GM18870 (cell line): ENCODE data around the gene SBK1.

Experiments used
- ATAC-seq: cut with Tn5 transposase; IDR thresholded peaks from one replicate; pipeline ENCODE4 v1.9.1; 2021; ENCODE audit warnings: moderate library complexity; ENCODE audit not compliant: unreplicated experiment

The SBK1 gene

DNA sequence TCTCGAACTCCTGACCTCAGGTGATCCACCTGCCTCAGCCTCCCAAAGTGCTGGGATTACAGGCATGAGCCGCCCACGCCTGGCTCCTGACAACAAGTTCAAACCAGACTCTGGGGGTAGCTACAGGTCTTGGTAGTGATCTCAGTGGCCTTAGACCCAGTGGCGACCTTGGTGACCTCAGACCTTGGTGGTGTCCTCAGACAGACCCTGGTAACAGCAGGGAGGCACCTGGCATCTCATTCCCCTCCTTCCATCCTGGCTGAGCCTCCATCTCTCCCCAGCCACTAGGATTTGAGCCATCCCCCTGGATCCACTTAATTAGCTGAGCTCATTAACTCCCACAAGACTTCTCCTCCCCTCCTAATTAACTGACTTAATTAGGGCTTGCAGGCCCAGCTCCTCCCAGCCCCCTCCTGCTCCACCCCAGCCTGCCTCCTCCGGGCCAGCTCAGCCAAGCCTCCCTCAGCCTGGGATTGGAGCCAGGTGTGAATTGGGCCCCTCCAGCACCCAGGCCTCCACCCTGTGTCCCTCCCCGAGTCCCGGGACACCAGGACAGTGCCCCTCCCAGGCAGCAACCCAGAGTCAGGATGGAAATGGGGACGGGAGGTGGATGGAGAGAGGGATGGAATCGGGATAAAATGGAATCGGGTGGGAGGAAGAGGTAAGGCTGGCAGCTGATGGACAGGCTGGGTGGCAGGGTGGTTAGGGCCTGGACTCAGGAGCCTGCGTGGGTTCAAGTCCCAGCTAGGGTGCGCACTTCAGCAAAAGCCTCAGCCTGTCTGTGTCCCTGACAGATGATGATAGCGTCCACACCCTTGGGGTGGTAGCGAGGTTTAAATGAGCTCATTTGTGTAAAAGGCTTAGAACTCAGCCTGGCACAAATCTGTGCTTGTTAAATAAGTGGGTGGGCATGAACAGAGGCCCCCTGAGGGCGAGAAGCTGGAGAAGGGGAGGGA lies 11.2 kb upstream of the SBK1 start:
- ATAC-seq = no peak

DNA sequence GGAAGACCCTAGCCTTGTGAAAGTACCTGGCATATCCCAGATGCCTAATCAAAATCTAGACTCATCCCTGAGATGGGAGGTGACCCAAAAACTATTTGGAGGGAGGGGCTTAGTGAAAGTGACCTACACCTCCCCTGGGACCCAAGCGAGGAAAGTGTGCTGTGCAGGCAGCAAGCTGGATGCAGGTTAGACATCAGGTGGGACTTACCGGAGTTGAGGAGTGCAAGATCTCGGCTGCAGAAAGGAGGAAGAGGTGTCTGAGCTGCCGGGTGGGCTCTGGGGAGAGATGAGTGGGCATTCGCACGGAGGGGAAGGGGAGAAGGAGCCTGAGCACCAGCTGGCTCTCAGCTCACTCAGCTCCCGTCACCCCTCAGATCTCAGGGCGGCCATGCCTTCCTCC lies 10.3 kb upstream of the SBK1 start:
- ATAC-seq = no peak

DNA sequence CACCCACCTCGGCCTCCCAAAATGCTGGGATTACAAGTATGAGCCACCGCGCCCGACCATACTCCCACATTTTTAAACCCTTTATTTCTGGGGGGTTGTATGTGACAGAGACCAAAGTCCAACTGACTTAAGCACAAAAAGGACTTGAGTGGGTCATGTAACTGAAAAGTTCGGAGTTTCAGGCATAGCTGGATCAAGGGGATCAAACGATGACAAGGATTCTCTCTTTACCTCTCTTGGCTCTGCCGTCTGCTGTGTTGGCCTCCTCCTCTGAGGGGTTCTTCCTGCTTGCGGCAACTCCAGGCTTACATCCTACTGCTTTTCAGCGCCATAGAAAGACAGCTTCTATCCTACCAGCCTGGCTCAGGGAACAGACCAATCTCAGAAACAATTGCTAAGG lies 9.2 kb upstream of the SBK1 start:
- ATAC-seq = no peak

DNA sequence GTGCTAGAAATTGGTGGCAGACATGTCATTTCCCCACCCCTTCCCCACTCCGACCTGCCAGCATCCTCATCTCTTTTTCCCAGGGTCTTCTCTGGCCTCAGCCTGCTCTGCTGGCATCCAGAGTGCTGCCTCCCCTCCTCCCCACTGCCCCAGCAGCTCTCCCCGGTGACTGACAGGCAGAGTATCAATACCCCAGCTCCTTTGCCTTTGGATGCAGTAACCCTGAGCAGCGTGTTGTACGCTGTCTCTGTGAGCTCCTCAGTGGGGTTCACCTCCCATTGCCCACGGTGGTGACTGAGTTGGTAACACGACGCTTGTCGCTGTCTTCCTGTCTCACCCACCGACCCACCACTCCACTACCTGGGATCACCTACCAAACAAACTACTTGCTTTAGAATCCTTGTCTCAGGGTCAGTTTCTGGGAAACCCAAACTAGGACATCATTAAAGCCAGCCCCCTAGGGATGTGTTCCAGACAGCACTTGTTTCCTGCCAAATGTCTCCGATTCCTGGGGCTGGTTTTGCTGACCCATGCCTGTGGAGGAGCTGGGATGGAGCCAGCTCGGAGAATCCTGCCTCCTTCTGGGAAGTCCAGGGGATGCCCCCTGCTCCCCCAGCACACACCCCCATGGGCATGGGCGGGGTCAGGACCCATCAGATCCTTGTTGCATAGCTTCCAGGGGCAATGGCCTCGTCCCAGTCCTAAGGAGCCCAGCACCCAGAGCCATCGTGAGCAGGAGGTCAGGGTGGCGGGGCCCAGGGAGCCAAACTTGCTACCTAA lies 8.3 kb upstream of the SBK1 start:
- ATAC-seq = no peak

DNA sequence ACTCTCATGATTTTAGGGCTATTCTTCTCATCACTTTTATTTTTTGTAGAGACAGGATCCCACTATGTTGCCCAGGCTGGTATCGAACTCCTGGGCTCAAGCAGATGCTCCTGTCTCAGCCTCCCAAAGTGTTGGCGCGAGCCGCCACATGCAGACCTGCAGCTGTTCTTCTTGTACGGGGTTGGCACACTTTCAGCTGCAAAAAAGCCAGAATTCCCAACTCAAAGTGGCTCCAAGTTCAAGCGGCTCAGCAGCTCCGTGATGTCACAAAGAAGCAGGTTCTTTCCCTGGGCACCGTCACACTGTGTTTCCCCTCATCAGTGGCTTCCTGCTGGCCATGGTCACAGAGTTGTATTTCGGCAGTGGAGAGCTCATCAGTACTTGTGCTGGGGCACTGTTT lies 6.7 kb upstream of the SBK1 start:
- ATAC-seq = no peak

DNA sequence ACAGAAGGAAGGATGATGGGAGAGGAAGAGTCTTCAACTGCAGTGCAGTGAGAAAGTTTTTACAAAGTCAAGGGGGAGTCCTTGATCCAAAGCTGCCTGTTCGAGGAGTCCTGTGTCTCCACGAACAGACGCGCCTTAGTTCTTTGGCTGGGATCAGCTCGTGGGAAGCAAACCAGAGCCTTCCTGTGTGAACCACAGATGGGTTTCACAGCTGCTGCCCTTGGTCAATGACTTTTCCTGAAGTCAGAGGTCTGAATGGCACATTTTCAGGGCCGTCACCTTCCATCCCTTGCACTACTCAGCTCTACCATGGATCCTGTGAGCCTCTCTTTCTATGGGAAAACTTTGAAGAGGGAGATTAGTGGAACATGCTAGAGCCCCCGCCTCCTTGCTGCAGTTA lies 4.2 kb upstream of the SBK1 start:
- ATAC-seq = no peak

DNA sequence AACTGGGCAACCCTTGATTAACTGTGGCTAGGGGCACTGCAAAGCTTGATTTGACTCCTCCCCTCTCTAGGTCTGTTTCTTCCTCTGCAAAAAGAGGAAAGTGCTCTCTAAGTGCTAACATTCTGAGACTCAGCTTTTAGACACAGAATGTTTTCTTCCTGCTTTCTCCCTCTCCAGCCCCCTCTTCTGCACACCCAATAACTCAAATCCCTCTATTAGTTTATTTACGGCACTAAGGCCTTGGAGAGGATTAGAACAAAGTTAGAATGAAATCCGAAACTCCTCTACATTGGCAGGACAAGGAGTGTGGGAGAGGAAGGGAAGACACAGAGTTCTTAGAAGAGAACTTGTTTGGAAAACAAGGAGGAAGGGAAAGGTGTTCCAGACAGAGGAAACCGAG lies 3.3 kb upstream of the SBK1 start:
- no peak for ATAC-seq

DNA sequence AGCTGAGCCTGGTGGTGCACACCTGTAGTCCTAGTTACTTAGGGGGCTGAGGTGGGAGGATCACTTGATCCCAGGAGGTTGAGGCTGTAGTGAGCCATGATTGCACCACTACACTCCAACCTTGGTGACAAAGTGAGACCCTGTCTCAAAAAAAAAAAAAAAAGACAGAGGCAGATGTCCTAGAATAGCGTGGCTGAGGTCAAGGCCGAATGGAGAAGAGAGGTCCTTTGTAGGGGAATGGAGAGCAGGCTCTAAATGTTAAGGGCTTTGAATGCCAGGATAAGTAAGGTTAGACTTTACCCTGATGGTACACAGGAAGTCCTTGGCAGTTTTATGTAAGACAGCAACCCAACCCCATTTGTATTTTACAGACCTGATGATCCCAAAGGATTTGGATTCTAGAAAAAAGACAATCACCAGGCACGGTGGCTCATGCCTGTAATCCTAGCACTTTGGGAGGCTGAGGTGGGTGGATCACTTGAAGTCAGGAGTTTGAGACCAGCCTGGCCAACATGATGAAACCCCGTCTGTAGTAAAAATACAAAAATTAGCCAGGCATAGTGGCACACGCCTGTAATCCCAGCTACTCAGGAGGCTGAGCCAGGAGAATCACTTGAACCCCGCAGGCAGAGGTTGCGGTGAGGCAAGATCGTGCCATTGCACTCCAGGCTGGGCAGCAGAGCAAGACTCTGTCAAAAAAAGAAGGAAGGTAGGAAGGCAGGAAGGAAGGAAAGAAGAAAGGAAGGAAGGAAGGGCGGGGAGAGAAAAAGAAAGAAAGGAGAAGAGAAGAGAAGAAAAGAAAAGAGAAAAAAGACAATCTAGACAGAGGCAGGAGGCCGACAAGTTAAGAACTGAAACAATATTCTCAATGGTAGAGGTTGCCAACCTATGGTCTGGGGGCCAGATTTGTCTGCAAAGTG lies 2.1 kb upstream of the SBK1 start:
- ATAC-seq = no peak

DNA sequence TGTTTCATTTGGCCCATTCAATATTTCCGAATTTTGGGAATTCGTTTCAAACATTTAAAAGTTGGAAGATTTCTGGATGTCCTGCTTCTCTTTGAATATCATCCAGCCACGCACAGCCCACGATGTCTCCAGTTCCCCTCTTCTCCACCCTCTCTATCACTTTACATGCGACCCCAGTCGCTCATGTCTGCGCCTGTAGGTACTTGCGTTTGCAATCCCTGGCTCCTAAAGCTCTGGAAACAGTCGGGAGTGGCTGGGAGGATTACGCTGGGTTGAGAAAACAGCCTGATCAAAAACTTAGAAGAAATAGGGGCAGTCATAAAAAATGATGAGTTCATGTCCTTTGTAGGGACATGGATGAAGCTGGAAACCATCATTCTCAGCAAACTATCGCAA lies 1.5 kb upstream of the SBK1 start:
- ATAC-seq = no peak

DNA sequence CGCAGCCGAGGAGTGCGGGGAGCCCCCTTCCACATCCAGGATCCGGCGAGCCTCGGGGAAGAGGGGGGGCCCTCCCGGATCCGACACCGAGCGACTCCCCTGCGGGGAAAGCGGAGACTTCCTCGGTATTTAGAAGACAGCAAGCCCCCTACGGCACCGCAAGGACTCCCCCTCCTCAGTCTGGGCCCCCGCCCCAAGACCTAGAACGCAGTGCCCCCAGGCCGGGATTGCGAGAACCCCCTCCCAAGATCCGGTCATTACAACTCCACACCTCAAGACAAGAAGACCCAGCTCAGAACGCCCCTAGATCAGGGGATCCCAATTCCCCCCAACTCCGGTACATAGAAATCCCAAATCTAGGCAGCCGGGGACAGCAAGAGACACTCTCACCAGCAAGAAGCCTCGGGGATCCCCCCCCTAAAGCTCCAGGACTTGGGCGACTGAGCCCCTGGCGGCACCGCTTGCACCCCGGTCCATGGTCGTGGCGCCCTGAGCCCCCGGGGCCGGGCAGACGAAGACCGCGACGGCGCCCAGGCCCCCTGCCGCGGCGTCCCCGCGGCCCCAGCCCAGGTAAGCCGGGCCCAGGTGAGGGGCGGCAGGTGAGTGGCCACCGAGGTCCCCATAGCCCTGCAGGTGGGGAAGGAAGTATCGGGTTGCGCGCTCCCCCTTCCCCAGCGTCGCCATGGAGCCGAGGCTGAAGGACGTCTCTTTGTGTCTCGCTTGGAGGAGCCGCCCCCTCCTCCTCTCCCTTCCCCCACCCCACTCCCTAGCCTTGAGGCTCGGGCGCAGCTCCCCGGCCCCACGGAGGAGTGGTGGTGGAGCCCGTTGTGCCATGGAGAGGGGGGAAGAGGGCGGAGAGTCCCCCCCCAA lies 641 bp downstream of the SBK1 start:
- ATAC-seq = no peak

DNA sequence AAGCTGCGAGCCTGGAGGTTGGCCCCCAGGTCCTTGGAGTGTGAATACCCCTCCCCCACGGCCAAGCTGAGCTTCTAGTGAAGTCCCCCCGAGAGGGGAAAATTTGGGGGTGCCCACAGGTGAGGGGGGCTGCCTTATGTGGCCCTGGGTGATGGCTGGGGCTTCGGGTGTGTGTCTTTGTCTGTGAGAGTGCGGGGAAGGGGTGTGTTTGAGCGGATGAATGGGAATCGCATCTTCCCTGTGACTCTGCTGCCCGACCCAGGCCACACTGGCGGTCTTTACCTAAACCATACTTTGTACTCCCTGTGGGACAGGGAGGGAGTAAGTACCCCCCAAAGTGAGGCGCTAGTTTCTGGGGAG lies 1.3 kb downstream of the SBK1 start:
- ATAC-seq = no peak

DNA sequence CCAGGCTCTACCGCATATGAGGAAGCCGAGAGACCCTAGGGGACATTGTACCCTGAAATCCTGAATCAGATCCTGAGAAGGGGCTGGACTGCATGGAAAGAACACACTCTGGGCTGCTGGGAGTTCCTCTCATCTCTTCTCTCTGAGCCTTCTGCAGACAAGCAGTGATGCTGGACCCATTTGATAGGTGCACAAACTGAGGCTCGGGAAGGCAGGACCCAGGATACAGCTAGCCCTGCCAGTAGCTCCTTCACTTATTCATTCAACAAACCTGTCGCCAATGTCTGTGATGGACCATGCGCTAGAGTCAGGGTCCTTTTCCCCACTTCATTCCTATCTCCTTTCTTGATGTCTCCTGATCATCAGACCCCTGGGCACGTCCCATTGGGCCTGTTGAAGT lies 1.9 kb downstream of the SBK1 start:
- ATAC-seq = no peak

DNA sequence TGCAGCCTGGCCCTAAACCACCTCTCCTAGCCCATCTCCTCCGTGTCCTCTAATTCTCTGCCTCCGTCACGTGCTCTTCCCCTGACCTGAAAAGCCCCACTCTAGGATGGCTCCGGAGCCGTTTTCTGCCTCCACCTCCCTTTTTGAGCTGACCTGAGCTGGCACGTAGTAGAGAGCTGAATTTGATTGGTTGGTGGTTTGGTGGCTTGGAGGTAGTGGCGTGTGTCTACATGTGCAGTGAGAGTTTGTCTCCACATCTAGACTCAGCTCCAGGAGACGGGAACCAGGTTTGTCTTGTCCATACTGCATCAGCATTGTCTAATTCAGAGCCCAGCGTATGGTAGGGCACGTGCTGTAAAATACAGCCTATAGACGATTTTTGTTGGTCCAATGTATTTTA lies 3.0 kb downstream of the SBK1 start:
- ATAC-seq = no peak

DNA sequence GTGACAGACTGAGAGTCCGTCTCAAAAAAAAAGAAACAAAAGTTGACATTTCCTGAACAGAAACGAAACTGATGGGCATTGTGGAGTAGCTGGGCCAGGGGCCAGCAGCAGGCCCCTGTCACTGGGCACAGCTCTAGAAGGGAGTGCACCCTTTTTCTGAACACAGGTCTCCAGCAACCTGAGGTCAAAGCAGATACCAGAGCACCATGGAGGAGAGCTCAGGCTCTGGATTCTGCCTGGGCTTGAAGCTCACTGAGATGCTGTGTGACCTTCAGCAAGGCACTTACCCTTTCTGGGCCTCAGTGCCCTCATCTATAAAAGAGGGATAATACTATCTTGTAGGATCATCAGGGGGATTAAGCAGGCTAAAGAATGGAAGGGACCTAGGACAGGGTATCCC lies 5.0 kb downstream of the SBK1 start:
- no peak for ATAC-seq

DNA sequence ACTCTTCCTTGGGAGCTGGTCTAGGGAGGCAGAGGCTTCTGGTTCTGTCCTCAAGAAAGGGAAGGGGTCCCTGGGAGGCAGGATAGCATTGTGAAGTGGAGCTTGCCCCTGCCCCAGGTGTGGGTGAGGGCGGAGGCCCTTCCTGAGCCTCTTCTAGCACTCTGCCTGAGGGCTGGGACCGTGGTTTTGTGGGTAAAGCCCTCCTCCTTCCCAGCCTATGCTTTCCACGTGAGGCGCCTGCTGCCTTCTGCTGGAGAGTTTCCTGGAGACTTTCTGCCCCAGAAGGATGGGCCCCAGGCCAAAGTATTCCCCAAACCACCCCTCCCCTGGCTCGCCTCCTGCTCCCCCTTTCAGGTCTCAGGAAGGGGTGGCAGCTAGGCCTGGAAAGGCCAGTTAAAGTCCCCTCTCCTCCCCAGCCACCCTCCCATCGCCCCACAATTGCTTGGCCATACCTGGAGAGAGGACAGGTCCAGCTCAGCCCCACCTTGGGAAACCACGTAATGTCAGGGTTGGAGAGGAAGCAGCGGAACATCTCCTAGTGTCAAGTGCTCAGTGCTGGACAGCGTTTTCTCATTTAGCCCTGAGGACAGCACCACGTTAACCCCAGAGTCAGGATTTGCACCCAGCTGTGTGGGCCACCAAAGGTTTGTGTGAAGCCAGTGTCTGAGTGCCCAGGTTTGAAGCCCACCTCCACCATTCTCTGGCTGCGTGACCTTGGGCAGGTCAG lies 5.6 kb downstream of the SBK1 start:
- ATAC-seq = no peak

DNA sequence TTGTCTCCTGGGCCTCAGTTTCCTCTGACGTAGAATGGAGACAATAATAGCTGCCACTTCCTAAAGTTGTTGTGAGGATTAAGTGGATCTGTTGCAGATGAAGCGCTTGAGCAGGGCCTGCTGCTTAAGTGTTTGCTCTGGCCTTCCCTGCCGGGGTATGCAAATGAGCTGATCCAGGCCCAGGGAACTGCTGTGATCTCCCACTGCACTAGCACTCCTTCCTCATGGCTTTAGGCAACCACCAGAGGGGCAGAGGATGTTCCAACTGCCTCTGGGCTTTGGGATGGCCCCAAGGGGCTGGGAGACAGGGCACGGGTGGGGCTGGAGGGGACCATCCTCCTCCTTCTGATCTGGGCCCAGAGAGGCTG lies 6.2 kb downstream of the SBK1 start:
- ATAC-seq = no peak

DNA sequence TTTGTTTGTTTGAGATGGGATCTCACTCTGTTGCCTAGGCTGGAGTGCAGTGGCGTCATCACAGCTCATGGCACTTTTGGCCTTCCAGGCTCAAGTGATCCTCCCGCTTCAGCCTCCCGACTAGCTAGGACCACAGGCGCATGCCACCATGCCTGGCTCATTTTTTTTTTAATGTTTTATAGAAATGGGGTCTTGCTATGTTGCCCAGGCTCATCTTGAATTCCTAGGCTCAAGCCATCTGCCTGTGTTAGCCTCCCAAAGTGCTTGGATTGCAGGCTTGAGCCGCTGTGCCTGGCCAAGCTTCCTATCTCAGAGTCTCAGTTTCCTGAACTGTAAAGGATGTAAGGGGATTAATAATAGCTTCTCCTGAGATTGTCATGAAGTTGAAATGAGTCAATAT lies 8.0 kb downstream of the SBK1 start:
- ATAC-seq = no peak

DNA sequence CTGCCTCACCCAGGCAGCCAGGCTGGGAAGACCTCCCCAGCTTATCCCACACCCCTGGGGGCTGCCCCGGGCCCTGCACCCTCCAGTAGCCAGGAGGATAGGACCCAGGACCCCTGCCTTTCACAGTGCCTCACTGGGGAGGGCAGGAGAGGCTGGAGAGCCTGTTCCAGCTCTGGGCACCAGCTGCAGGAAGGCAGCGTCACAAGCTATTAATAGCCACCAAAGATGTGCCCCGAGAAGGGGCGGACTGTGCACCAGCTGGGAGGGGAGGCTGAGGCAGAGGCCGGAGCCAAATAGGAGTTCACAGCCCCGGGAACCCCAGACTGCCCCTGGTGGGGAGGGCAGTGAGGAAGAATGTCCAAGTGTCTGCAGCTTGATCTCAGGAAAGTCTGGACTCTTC lies 8.8 kb downstream of the SBK1 start:
- no peak for ATAC-seq

DNA sequence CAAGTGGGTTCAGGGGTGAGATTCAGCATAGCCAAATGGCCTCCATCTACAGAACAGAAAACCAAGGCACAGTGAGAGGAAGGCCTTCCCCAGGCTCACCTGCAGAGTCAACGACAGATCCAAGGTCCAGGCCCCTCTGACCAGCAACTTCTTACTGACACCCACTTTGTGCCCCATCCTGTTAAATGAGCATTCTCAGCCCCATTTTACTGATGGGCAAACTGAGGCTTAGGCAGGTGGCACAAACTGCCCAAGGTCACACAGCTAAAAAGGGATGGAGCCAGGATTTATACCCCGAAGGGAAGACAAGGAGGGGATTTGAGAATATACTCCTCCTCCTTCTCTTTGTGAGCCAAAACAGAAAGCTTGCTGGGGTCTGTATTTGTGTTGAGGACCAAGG lies 9.3 kb downstream of the SBK1 start:
- no peak for ATAC-seq

DNA sequence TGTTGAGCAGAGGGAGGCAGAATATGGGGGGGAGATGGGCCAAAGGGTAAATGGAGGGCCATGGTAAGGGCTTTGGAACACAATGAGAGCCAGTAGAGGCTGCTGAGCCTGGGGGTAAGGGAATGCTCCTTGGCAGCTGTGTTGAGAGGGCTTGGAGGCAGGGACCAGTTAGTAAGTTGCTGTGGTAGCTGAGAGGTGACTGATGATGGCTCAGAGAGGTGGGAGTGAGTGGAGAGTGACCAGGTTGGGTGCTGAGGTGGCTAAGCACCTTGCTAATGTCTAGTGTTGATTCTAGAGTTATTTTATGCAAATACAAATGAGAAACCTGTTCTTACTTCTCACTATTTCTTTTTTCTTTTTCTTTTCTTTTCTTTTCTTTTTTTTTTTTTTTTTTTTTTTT lies 10.8 kb downstream of the SBK1 start:
- no peak for ATAC-seq
